HG02623 (cell line): ENCODE measurements around the gene UBFD1.
A peak's percentile ranks its signal among the peaks of the same experiment; 100 is the strongest.
"Not testable (repeated sequence)": the region's sequence is repeated elsewhere in the genome, so short reads cannot be mapped to it uniquely, and the experiment has no call there.

Experiments used
- ATAC-seq: cut with Tn5 transposase; IDR thresholded peaks from one replicate; pipeline ENCODE4 v1.9.1; 2021; ENCODE audit warnings: moderate library complexity; ENCODE audit not compliant: unreplicated experiment

UBFD1 gene

GRCh38 chr16:23524886-23525285 is 32.6 kb upstream of the UBFD1 start:
- ATAC-seq, result no peak

DNA sequence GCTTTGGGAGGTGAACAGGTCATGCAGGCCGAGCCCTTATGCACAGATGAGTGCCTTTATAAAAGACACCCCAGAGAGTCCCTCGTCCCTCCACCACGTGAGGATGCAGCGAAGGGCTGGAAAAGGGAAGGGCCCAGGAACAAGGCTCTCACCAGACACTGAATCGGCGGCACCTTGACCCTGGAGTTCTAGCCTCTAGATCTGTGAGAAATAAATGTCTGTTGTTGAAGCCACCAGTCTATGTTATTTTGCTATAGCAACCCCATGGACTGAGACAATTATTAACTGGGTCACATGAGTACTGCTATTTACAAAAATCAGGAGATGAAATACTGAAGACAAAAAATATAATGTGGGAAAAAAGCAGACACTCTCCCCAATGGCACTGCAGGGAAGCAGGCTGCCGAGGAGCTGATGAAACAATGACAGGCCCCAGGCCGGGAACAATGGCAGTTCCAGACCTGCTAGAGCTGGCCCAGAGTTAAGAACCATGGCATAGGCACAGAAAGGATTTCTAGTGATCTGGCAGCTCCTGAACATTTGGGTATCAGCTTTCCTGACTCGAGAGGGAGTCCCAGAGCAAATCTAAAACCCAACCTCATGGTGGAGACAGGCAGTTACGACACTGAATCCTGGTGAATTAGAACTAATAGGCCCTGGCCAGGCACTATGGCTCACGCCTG is 29.4 kb upstream of the UBFD1 start:
- ATAC-seq, result no peak

- no peak for ATAC-seq
These were observed 28.8 kb upstream of the UBFD1 start for GRCh38 chr16:23528644-23529310.

GRCh38 chr16:23530062-23530461 is 27.5 kb upstream of the UBFD1 start:
- no peak for ATAC-seq

GRCh38 chr16:23532448-23532847 is 25.1 kb upstream of the UBFD1 start:
- ATAC-seq, result no peak

DNA sequence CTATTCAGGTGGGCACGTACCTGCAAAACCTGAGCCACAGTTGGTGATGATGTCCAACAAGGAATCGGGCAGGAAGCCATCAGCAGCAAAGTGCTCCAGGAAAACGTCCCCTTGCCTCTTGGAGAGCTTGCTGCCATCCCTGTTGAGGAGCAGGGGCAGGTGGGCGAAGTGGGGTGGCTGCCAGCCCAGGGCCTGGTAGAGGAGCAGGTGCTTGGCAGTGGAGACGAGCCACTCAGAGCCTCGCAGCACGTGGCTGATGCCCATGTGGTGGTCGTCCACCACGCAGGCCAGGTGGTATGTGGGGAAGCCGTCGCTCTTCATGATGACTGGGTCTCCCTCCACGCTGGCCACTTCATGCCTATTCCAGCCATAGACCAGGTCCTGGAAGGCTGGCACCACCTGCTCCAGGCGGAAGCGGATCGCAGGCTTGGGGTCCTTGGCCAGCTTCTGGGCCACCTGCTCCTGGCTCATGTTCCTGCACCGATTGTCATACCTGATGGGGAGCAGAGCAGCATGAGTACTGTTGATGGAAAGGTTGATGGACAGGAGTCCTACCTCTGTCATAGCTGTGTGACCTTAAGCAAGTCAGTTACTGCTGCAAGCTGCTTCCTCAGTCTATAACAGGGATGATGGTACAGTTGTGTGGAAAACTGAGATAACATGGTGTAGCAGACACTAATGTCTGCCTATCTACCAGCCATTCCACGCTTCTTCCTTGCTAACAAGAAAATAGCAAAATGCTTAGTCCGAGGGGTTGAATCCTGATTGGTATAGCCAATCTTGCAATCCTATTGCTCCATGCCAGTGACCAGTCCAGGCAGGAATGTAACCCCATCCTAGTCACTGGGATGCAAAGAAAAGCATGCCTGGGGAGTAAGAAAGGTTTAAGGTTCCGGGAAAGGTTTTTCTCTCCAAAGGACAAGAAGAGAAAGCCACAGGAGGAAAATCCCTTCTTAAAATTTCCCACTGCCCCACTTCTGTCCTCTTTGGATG is 22.4 kb upstream of the UBFD1 start:
- no peak for ATAC-seq

DNA sequence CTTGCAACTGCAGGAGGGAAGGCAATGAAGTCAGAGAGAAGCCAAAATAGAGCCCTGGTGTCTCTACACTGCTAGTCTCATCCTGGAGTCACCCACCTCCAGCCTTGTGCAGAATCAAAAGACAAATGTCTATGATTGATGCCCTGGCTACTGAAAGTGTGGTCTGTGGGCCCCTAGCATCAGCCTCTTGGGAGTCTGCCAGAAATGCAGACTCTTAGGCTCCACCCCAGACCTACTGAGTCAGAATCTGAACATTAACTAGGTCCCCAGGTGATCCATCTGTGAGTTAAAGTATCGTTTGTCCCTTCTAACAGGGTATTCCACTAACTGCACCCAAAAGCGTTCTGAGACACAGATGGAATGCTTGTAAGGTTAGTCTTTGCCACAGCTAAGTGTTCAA is 21.6 kb upstream of the UBFD1 start:
- ATAC-seq, result no peak

- no peak for ATAC-seq
These were observed 20.1 kb upstream of the UBFD1 start for GRCh38 chr16:23537390-23537789.

- no peak for ATAC-seq
These were observed 18.6 kb upstream of the UBFD1 start for GRCh38 chr16:23538919-23539278.

- no peak for ATAC-seq
These were observed 17.3 kb upstream of the UBFD1 start for GRCh38 chr16:23539984-23540816.

GRCh38 chr16:23540817-23541178 is 16.7 kb upstream of the UBFD1 start:
- not testable (repeated sequence) for ATAC-seq

DNA sequence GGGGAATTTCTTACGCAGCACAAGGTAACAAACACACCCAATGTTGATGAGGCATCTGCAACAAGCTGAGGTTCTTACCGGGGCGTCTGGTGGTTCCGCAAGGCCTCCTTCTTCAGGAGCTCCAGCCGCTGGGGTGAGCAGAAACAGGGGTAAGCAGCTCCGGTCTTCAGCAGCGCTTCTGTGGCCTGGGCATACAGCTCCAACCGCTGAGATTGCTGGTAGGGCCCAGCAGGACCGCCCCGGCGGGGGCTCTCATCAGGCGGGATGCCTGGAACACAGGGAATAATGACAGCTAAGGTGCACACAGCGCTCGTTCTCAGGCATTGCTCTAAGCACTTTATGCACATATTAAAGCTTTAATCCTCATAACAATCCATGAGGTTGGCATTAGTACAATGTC is 13.1 kb upstream of the UBFD1 start:
- ATAC-seq, result no peak

GRCh38 chr16:23549938-23550337 is 7.6 kb upstream of the UBFD1 start:
- no peak for ATAC-seq

- no peak for ATAC-seq
These were observed 5.4 kb upstream of the UBFD1 start for GRCh38 chr16:23552161-23552560.

- no peak for ATAC-seq
These were observed 3.0 kb upstream of the UBFD1 start for GRCh38 chr16:23554536-23554935.

DNA sequence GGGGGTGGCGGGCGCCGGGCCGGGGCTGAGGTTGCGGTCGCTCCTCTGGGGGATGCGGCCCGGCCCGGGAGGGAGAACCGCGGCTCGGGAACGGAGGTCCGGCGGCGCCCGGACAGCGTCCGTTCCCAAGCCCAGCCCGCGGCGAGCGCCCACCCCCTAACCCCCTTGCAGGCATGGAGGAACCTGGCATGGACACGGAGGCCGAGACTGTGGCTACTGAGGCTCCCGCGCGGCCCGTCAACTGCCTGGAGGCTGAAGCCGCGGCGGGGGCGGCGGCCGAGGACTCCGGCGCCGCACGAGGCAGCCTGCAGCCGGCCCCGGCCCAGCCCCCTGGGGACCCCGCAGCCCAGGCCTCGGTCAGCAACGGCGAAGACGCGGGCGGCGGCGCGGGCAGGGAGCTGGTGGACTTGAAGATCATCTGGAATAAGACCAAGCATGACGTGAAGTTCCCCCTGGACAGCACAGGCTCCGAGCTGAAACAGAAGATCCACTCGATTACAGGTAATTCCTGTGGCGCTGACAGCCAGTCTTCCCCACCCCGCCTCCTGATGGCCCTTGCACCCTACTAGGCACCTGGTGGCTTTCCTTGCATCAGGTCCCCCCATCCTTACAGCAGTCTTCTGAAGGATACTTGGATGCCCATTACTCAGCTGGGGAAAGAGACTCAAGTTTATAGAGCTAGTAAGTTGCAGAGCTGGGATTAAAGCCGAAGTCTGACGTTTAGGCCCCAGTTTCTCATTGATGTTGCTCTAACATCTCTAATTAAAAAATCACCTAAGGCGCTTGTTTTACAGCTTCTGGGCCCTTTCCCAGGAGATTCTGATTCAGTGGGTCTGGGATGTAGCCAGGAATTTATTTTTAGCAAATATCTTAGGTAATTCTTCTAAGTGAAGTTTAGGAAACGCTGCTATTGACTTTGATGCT is 514 bp downstream of the UBFD1 start:
- peak; percentile 2 for ATAC-seq

- ATAC-seq, result no peak
These were observed 4.1 kb downstream of the UBFD1 start for GRCh38 chr16:23561586-23561985.

GRCh38 chr16:23562505-23562904 is 5.0 kb downstream of the UBFD1 start:
- ATAC-seq, result no peak

DNA sequence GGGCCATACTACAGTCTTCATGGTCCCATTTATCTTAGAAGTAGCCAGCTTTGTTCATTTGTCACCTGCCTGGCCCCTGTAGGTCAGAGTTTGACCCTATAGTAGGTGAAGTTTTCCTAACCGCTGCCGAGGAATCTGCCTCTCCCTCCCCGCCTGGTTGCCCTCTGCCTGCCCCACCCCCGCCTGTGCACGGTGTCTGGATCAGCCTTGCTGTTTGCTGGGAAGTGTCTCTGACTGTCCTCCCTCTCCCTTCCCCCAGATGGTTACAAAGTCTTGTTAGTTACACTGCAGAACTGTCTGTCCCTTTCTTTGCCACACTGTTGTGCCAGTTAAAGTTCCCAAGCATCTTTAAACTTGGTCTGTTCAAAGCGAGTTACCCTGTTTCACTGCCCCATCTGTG is 5.7 kb downstream of the UBFD1 start:
- no peak for ATAC-seq
